ENCODE results near the gene KDM4C.
A peak's percentile ranks its signal among the peaks of the same experiment; 100 is the strongest.
"Not testable (repeated sequence)": the region's sequence is repeated elsewhere in the genome, so short reads cannot be mapped to it uniquely, and the experiment has no call there.

The KDM4C gene

GRCh38 chr9:7174301-7174700 is 416.5 kb downstream of the KDM4C start:
- H3K4me3 ChIP-seq (ENCODE audit: low read length) = no peak overlapping the region
- H3K4me1 ChIP-seq (ENCODE audit: control insufficient read depth, insufficient read depth, low read length) = peaks cover 9% of the 10 kb centered on the region
- no peak overlapping the region for H3K9ac ChIP-seq (ENCODE audit: low read length)
- H3K27ac ChIP-seq (ENCODE audit: low read depth, low read length) = no peak overlapping the region
- H3K36me3 ChIP-seq (ENCODE audit: control insufficient read depth, insufficient read depth, low read length) = no peaks in the 10 kb centered on the region
- no peaks in the 10 kb centered on the region for H3K27me3 ChIP-seq (ENCODE audit: control insufficient read depth, insufficient read depth, low read length)

DNA sequence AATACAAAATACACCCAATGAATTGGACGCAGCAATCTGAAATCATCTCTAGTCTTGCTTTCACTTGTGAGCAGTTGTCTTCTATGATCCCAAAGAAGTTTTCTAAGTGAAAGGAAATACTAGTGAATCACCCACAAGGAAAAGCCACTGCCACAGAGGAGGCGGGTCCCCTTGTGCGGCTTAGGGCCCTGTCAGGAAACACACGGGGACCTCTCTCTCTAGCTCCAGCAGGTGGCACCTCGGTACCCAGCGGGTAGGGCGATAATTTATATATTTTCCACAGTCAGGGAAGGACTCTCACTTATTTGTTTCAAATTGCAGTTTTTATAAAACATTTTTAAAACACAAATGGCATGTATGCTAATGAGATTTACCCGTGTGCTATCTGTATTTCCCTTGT is 417.1 kb downstream of the KDM4C start:
- no peaks in the 10 kb centered on the region for H3K36me3 ChIP-seq (ENCODE audit: control insufficient read depth, insufficient read depth, low read length)
- no peaks in the 10 kb centered on the region for H3K27me3 ChIP-seq (ENCODE audit: control insufficient read depth, insufficient read depth, low read length)
- H3K9ac ChIP-seq (ENCODE audit: low read length) = no peak overlapping the region
- H3K4me1 ChIP-seq (ENCODE audit: control insufficient read depth, insufficient read depth, low read length) = peaks cover 9% of the 10 kb centered on the region
- no peak overlapping the region for H3K27ac ChIP-seq (ENCODE audit: low read depth, low read length)
- H3K4me3 ChIP-seq (ENCODE audit: low read length) = no peak overlapping the region

DNA sequence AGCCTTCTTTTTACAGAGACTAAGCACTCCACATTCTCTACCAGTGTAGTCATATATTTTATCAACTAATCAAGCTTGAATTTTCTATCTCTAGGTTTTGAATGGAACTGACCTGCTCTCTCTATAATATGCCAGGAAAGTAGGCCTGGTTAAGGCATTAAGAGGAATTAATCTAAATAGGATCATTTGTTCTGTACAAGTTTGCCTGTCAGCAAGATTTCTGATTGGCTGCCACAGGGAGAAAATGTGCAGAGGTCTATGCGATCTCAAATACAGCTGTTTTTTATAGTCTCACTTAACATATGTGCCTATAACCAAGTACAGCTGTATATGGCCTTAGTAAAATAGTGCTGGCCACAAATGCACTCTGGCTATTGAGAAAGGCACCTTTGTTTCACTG is 418.8 kb downstream of the KDM4C start:
- peaks cover 9% of the 10 kb centered on the region for H3K4me1 ChIP-seq (ENCODE audit: control insufficient read depth, insufficient read depth, low read length)
- no peaks in the 10 kb centered on the region for H3K27me3 ChIP-seq (ENCODE audit: control insufficient read depth, insufficient read depth, low read length)
- H3K4me3 ChIP-seq (ENCODE audit: low read length) = no peak overlapping the region
- H3K9ac ChIP-seq (ENCODE audit: low read length) = no peak overlapping the region
- no peaks in the 10 kb centered on the region for H3K36me3 ChIP-seq (ENCODE audit: control insufficient read depth, insufficient read depth, low read length)
- no peak overlapping the region for H3K27ac ChIP-seq (ENCODE audit: low read depth, low read length)

DNA sequence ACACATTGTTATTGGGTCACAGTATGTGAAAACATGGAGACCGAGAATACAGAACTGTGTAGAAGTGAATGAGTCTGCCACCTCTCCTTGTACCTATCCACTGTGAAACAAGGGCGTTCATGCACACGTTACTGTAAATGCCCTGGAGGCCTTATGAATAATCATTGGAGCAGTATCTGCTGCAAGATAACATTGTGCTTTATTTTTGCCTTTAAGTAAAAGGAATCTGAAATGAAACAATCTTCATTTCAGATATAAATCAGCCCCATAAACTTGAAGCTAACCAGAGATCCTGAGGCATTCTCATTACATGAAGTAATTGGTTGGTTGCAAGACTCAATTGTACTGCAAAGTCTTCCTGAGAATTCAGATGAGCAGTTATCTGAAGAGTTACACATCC is 419.6 kb downstream of the KDM4C start:
- H3K4me3 ChIP-seq (ENCODE audit: low read length) = no peak overlapping the region
- no peak overlapping the region for H3K9ac ChIP-seq (ENCODE audit: low read length)
- H3K4me1 ChIP-seq (ENCODE audit: control insufficient read depth, insufficient read depth, low read length) = peaks cover 9% of the 10 kb centered on the region
- no peaks in the 10 kb centered on the region for H3K36me3 ChIP-seq (ENCODE audit: control insufficient read depth, insufficient read depth, low read length)
- no peaks in the 10 kb centered on the region for H3K27me3 ChIP-seq (ENCODE audit: control insufficient read depth, insufficient read depth, low read length)
- peak overlapping the region; percentile 7 for H3K27ac ChIP-seq (ENCODE audit: low read depth, low read length)

DNA sequence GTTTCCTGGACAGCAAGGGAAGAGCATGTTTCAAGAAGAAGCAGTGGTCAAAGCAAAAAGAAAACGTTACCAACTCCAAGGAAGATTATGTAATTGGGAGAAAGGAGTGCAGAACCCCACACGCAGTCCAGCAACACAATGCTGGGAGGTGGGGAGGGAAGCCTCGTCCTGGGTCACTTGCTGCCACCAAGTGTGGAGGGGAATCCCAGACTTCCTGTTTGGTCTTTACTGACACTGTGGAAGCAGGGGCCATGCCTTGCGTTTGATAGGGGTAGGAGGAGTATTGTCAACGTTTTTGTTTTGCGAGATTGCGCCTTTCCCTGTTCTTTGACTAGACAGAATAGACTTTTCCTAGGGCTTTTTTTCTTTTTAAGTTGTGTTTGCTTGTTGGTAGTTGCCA is 421.0 kb downstream of the KDM4C start:
- peaks cover 9% of the 10 kb centered on the region for H3K4me1 ChIP-seq (ENCODE audit: control insufficient read depth, insufficient read depth, low read length)

GRCh38 chr9:7180247-7180646 is 422.5 kb downstream of the KDM4C start:
- Histone ChIP-seq H3K27ac (ENCODE audit: low read depth, low read length) (no peak overlapping the region), H3K27me3 (ENCODE audit: control insufficient read depth, insufficient read depth, low read length) (no peaks in the 10 kb centered on the region), H3K4me3 (ENCODE audit: low read length) (no peak overlapping the region), H3K9ac (ENCODE audit: low read length) (no peak overlapping the region), H3K36me3 (ENCODE audit: control insufficient read depth, insufficient read depth, low read length) (no peaks in the 10 kb centered on the region), H3K4me1 (ENCODE audit: control insufficient read depth, insufficient read depth, low read length) (peaks cover 9% of the 10 kb centered on the region)

More for the DNA sequence above, 421.0 kb downstream of the KDM4C start:
- Histone ChIP-seq H3K36me3 (ENCODE audit: control insufficient read depth, insufficient read depth, low read length) (no peaks in the 10 kb centered on the region), H3K4me3 (ENCODE audit: low read length) (no peak overlapping the region), H3K9ac (ENCODE audit: low read length) (no peak overlapping the region), H3K27ac (ENCODE audit: low read depth, low read length) (no peak overlapping the region), H3K27me3 (ENCODE audit: control insufficient read depth, insufficient read depth, low read length) (no peaks in the 10 kb centered on the region)

DNA sequence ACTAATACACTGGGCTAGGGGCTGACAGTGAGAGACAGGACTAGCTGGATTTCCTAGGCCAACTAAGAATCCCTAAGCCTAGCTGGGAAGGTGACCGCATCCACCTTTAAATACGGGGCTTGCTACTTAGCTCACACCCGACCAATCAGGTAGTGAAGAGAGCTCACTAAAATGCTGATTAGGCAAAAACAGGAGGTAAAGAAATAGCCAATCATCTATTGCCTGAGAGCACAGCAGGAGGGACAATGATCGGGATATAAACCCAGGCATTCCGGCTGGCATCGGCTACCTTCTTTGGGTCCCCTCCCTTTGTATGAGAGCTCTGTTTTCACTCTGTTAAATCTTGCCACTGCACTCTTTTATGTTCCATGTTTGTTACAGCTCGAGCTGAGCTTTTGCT is 425.4 kb downstream of the KDM4C start:
- not testable (repeated sequence) for H3K4me1 ChIP-seq (ENCODE audit: control insufficient read depth, insufficient read depth, low read length); H3K27ac ChIP-seq (ENCODE audit: low read depth, low read length); H3K4me3 ChIP-seq (ENCODE audit: low read length); H3K9ac ChIP-seq (ENCODE audit: low read length); H3K27me3 ChIP-seq (ENCODE audit: control insufficient read depth, insufficient read depth, low read length); H3K36me3 ChIP-seq (ENCODE audit: control insufficient read depth, insufficient read depth, low read length)

DNA sequence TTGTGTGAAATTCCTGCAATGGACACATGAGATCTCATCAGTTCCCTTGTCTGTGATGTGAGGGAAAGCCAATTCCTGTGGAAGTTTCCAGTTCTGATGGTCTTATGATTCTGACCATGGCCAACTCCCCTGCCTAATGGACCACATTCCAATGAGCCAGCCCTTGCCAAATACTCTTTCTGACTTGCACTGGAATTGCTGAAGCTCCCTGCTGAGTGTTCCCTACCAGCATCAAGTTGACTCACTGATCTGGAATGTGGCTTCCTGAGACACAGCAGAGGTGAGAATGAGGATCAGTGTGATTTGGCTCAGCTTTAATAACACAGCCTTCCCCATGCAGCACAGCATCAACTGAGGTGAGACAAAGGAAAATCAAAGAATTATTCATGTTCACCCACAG is 427.8 kb downstream of the KDM4C start:
- Histone ChIP-seq H3K4me3 (ENCODE audit: low read length) (no peak overlapping the region), H3K4me1 (ENCODE audit: control insufficient read depth, insufficient read depth, low read length) (no peaks in the 10 kb centered on the region), H3K27me3 (ENCODE audit: control insufficient read depth, insufficient read depth, low read length) (no peaks in the 10 kb centered on the region), H3K9ac (ENCODE audit: low read length) (no peak overlapping the region), H3K36me3 (ENCODE audit: control insufficient read depth, insufficient read depth, low read length) (no peaks in the 10 kb centered on the region), H3K27ac (ENCODE audit: low read depth, low read length) (no peak overlapping the region)

- Histone ChIP-seq H3K27me3 (ENCODE audit: control insufficient read depth, insufficient read depth, low read length) (no peaks in the 10 kb centered on the region), H3K27ac (ENCODE audit: low read depth, low read length) (no peak overlapping the region), H3K9ac (ENCODE audit: low read length) (no peak overlapping the region), H3K36me3 (ENCODE audit: control insufficient read depth, insufficient read depth, low read length) (no peaks in the 10 kb centered on the region), H3K4me3 (ENCODE audit: low read length) (no peak overlapping the region), H3K4me1 (ENCODE audit: control insufficient read depth, insufficient read depth, low read length) (no peaks in the 10 kb centered on the region)
Observed at GRCh38 chr9:7186175-7186574, 428.4 kb downstream of the KDM4C start.

- H3K27me3 ChIP-seq (ENCODE audit: control insufficient read depth, insufficient read depth, low read length) = no peaks in the 10 kb centered on the region
- peaks cover 7% of the 10 kb centered on the region for H3K4me1 ChIP-seq (ENCODE audit: control insufficient read depth, insufficient read depth, low read length)
- no peak overlapping the region for H3K27ac ChIP-seq (ENCODE audit: low read depth, low read length)
- no peak overlapping the region for H3K9ac ChIP-seq (ENCODE audit: low read length)
- no peak overlapping the region for H3K4me3 ChIP-seq (ENCODE audit: low read length)
- H3K36me3 ChIP-seq (ENCODE audit: control insufficient read depth, insufficient read depth, low read length) = no peaks in the 10 kb centered on the region
Observed at GRCh38 chr9:7192266-7192665, 434.5 kb downstream of the KDM4C start.

DNA sequence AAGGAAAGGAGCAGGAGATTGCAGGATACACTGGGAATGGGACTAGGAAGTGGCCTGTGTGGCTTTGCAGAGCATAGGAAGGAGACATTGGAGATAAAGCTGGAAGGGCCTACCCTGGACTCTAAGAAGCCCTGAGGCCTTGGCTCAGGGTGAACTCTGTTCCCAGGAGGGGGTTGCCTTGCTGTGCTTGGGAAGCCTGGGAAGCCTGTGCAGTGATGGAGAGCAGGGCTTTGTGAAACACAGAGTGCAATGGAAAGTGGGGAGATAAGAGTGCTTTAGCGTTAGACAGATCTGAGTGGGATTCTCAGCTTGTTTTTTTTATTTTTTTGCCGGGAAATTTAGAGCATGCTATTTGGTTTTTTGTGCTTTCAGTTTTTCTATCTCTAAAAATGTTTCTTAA is 437.8 kb downstream of the KDM4C start:
- Histone ChIP-seq H3K4me3 (ENCODE audit: low read length) (no peak overlapping the region), H3K36me3 (ENCODE audit: control insufficient read depth, insufficient read depth, low read length) (no peaks in the 10 kb centered on the region), H3K9ac (ENCODE audit: low read length) (no peak overlapping the region), H3K27me3 (ENCODE audit: control insufficient read depth, insufficient read depth, low read length) (no peaks in the 10 kb centered on the region), H3K27ac (ENCODE audit: low read depth, low read length) (no peak overlapping the region), H3K4me1 (ENCODE audit: control insufficient read depth, insufficient read depth, low read length) (peaks cover 7% of the 10 kb centered on the region)

- Histone ChIP-seq H3K27me3 (ENCODE audit: control insufficient read depth, insufficient read depth, low read length) (no peaks in the 10 kb centered on the region), H3K27ac (ENCODE audit: low read depth, low read length) (no peak overlapping the region), H3K9ac (ENCODE audit: low read length) (no peak overlapping the region), H3K4me1 (ENCODE audit: control insufficient read depth, insufficient read depth, low read length) (peaks cover 7% of the 10 kb centered on the region), H3K4me3 (ENCODE audit: low read length) (no peak overlapping the region), H3K36me3 (ENCODE audit: control insufficient read depth, insufficient read depth, low read length) (no peaks in the 10 kb centered on the region)
Observed at GRCh38 chr9:7196467-7196866, 438.7 kb downstream of the KDM4C start.

DNA sequence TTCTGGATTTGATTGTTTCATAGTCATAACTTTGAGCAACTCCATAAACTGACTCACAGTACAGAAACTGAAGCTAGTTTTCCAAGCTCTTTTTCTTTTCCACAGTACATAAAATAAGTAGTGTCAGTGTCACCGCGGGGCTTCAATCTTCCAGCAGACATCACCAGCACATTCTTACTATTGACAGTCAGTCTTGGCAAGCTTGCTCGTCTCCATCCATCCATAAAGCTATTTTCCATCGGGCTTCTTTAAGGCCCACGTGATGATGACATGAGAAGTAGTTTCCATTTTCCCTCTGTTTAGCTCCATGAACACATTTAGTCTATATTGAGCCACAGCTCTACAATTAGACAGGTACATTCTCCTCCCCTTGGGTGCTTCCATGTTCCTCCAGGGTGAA is 443.4 kb downstream of the KDM4C start:
- Histone ChIP-seq H3K4me1 (ENCODE audit: control insufficient read depth, insufficient read depth, low read length) (no peaks in the 10 kb centered on the region), H3K36me3 (ENCODE audit: control insufficient read depth, insufficient read depth, low read length) (no peaks in the 10 kb centered on the region), H3K4me3 (ENCODE audit: low read length) (no peak overlapping the region), H3K27me3 (ENCODE audit: control insufficient read depth, insufficient read depth, low read length) (no peaks in the 10 kb centered on the region), H3K9ac (ENCODE audit: low read length) (no peak overlapping the region), H3K27ac (ENCODE audit: low read depth, low read length) (no peak overlapping the region)

- Histone ChIP-seq H3K27ac (ENCODE audit: low read depth, low read length) (no peak overlapping the region), H3K36me3 (ENCODE audit: control insufficient read depth, insufficient read depth, low read length) (no peaks in the 10 kb centered on the region), H3K27me3 (ENCODE audit: control insufficient read depth, insufficient read depth, low read length) (no peaks in the 10 kb centered on the region), H3K4me3 (ENCODE audit: low read length) (no peak overlapping the region), H3K4me1 (ENCODE audit: control insufficient read depth, insufficient read depth, low read length) (no peaks in the 10 kb centered on the region), H3K9ac (ENCODE audit: low read length) (no peak overlapping the region)
Observed at GRCh38 chr9:7205806-7206205, 448.0 kb downstream of the KDM4C start.

Measured in rectal smooth muscle tissue (tissue), 1 donor.